ENCODE measurements around the gene PLCB1.

Gene PLCB1

DNA sequence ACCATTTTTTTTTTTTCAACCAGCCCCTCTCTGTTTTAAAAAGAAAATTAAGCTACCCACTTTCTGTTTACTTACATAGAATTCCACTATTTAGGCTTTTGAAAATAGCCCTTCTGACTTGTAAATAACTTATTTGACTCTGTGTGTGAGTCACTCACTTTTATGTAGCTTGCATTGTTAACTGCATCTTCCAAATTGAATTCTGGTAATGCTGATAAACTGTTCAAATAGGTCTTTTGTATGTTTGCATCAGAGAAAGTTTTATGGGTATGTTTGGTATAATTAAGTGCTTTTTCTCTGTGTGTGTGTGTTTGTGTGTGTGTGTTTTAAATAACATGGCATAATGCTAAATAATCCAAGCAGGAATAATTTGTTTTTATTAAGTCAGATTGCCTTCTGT lies 360.1 kb downstream of the PLCB1 start:
- Mint-ChIP-seq H3K27me3 (ENCODE audit: low read depth, poor library complexity) (no peaks in the 10 kb centered on the region), H3K4me1 (no peaks in the 10 kb centered on the region), H3K36me3 (ENCODE audit: low read depth) (no peaks in the 10 kb centered on the region), H3K27ac (no peak overlapping the region), H3K4me3 (no peak overlapping the region), H3K9me3 (no peaks in the 10 kb centered on the region)
- DNase-seq, result no peak
- TF ChIP-seq CTCF (IDR thresholded peaks at IDR 0.05), result no peak

DNA sequence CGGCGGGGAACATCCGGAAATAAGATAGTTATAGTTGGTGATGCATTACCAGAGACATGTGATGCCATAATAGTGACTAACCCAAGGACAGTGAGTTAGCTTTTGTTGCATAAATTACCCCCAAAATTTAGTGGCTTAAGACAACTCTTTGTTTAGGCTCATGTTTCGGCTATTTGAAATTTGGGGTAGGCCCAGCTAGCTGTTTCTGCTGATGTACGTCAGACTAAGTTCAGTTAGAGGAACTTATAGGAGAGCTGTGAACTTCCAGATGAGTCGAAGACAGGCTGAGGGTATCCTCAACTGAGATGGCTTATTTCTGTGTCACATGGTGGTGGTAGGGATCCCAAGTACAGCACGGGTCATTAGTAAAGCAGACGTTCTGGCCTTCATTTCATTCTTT lies 366.5 kb downstream of the PLCB1 start:
- Mint-ChIP-seq H3K36me3 (ENCODE audit: low read depth) (no peaks in the 10 kb centered on the region), H3K27me3 (ENCODE audit: low read depth, poor library complexity) (no peaks in the 10 kb centered on the region), H3K4me1 (no peaks in the 10 kb centered on the region), H3K9me3 (no peaks in the 10 kb centered on the region), H3K4me3 (no peak overlapping the region), H3K27ac (no peak overlapping the region)
- TF ChIP-seq CTCF (IDR thresholded peaks at IDR 0.05), result no peak
- DNase-seq, result no peak

GRCh38 chr20:8504030-8504429 lies 372.0 kb downstream of the PLCB1 start:
- no peak overlapping the region for H3K27ac Mint-ChIP-seq
- no peaks in the 10 kb centered on the region for H3K4me1 Mint-ChIP-seq
- H3K36me3 Mint-ChIP-seq (ENCODE audit: low read depth), result no peaks in the 10 kb centered on the region
- H3K9me3 Mint-ChIP-seq, result no peaks in the 10 kb centered on the region
- DNase-seq, result no peak
- no peaks in the 10 kb centered on the region for H3K27me3 Mint-ChIP-seq (ENCODE audit: low read depth, poor library complexity)
- no peak overlapping the region for H3K4me3 Mint-ChIP-seq
- TF ChIP-seq CTCF (IDR thresholded peaks at IDR 0.05), result no peak

GRCh38 chr20:8505476-8506200 lies 373.6 kb downstream of the PLCB1 start:
- TF ChIP-seq CTCF (IDR thresholded peaks at IDR 0.05), result no peak
- Mint-ChIP-seq H3K4me3 (no peak overlapping the region), H3K27me3 (ENCODE audit: low read depth, poor library complexity) (no peaks in the 10 kb centered on the region), H3K4me1 (no peaks in the 10 kb centered on the region), H3K27ac (no peak overlapping the region), H3K36me3 (ENCODE audit: low read depth) (no peaks in the 10 kb centered on the region), H3K9me3 (no peaks in the 10 kb centered on the region)
- DNase-seq, result no peak

- Mint-ChIP-seq H3K27me3 (ENCODE audit: low read depth, poor library complexity) (no peaks in the 10 kb centered on the region), H3K27ac (no peak overlapping the region), H3K4me3 (no peak overlapping the region), H3K36me3 (ENCODE audit: low read depth) (no peaks in the 10 kb centered on the region), H3K4me1 (no peaks in the 10 kb centered on the region), H3K9me3 (no peaks in the 10 kb centered on the region)
- no peak for TF ChIP-seq CTCF (IDR thresholded peaks at IDR 0.05)
- no peak for DNase-seq
Measured at GRCh38 chr20:8507231-8507630, 375.2 kb downstream of the PLCB1 start.

- Mint-ChIP-seq H3K27me3 (ENCODE audit: low read depth, poor library complexity) (no peaks in the 10 kb centered on the region), H3K4me3 (no peak overlapping the region), H3K9me3 (no peaks in the 10 kb centered on the region), H3K36me3 (ENCODE audit: low read depth) (no peaks in the 10 kb centered on the region), H3K27ac (no peak overlapping the region), H3K4me1 (no peaks in the 10 kb centered on the region)
- no peak for TF ChIP-seq CTCF (IDR thresholded peaks at IDR 0.05)
- DNase-seq, result no peak
Measured at GRCh38 chr20:8509809-8510208, 377.7 kb downstream of the PLCB1 start.
